Subcutaneous adipose tissue (tissue), 4 donors: ENCODE data around the gene TTC16. TPM values are rescaled to one million over a fixed set of nuclear protein-coding genes. Genes with fewer than 3 reads are reported as not detected.

ENCODE experiments used
- CTCF ChIP-seq: fragments of 450-650 bp; IDR thresholded peaks from one replicate; pipeline ENCODE4 v1.5.1; 2016; ENCODE audit warnings: low read depth, mild to moderate bottlenecking, control low read depth, antibody characterized with exemption, moderate library complexity
- total RNA-seq, 4 donors: library from RNA; depleted of rRNA; stranded (reverse); fragments of >200 nt; gene quantifications; one replicate each; pipeline ENCODE4 v1.1.0, GENCODE V29; 2016

TTC16 gene
- total RNA-seq, 4 donors from 2014 or later = 0.16 TPM; not detected in 3

- no peak for TF ChIP-seq CTCF
These were observed 62.6 kb downstream of the TTC16 start, which contains the start of gene SH2D3C for GRCh38 chr9:127778280-127779135. Gene SH2D3C (minus strand): TSS chr9:127778666. CDS start chr9:127778627, 39 bp downstream.

- TF ChIP-seq CTCF = no peak
These were observed 63.5 kb downstream of the TTC16 start for GRCh38 chr9:127779136-127779981.

- TF ChIP-seq CTCF = no peak
These were observed 64.4 kb downstream of the TTC16 start for GRCh38 chr9:127780126-127780885.

Other genes starting within 250 kb of the TTC16 start
- 100 to 1,000 TPM in 1 of 4 donors, 10 to 100 TPM in 3; 23.2 to 116 (median 69.3) TPM for gene STXBP1, start 103.8 kb upstream of the TTC16 start, total RNA-seq
- not detected for gene CFAP157, start 9.1 kb upstream of the TTC16 start, total RNA-seq
- gene PTRH1, start 416 bp upstream of the TTC16 start, total RNA-seq = 10 to 100 TPM in 3 of 4 donors, 1 to 10 TPM in 1; 9.9 to 32.8 (median 17.2) TPM
- 10 to 100 TPM in 2 of 4 donors, 1 to 10 TPM in 2; 4.1 to 14.3 (median 8.8) TPM for gene TOR2A, start 19.2 kb downstream of the TTC16 start, total RNA-seq
- gene SH2D3C, start 62.6 kb downstream of the TTC16 start, total RNA-seq = 10 to 100 TPM in 1 of 4 donors, 1 to 10 TPM in 3; 6.8 to 23.0 (median 8.4) TPM
- 10 to 100 TPM; 44.0 to 91.4 (median 56.2) TPM for gene CDK9, start 70.0 kb downstream of the TTC16 start, total RNA-seq
- gene FPGS, start 86.8 kb downstream of the TTC16 start, total RNA-seq = 100 to 1,000 TPM in 1 of 4 donors, 10 to 100 TPM in 3; 42.0 to 230 (median 75.4) TPM
- gene ENG, start 138.6 kb downstream of the TTC16 start, total RNA-seq = 100 to 1,000 TPM in 1 of 4 donors, 10 to 100 TPM in 3; 37.9 to 153 (median 50.8) TPM
- gene AK1, start 161.6 kb downstream of the TTC16 start, total RNA-seq = 10 to 100 TPM; 14.2 to 35.6 (median 19.1) TPM
- gene ST6GALNAC6, start 183.5 kb downstream of the TTC16 start, total RNA-seq = 100 to 1,000 TPM; 101 to 287 (median 176) TPM
- gene ST6GALNAC4, start 201.0 kb downstream of the TTC16 start, total RNA-seq = 10 to 100 TPM in 3 of 4 donors, 1 to 10 TPM in 1; 9.6 to 39.1 (median 21.4) TPM
- 1 to 10 TPM in 2 of 4 donors, under 1 TPM in 1, not detected in 1; 0.44 to 2.3 (median 1.0) TPM for gene PIP5KL1, start 214.7 kb downstream of the TTC16 start, total RNA-seq
- 10 to 100 TPM in 2 of 4 donors, 1 to 10 TPM in 2; 7.5 to 14.2 (median 9.6) TPM for gene DPM2, start 221.8 kb downstream of the TTC16 start, total RNA-seq